Measurements from ENCODE around the gene OR52E4.

OR52E4 gene

DNA sequence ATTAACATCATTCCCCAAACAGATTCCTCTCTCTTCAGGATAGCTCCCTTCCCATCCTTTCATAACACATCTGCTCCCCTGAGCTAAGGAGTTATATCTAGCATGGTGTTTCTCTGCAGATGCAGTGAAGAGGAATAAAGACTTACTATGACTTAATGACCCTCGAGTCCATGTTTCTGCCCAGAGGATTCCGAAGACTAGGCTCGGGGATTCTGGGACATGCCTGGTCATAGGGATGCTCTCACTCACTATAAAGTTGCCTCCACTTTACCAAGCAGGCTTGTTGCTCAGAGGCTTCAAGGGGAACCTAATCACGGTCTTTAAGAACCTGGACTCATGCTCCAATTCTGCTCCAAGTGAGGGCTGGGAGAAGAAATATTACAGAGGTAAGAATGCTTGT lies at the start of gene OR52E4:
TSS of gene OR52E4 (plus strand) at position 301 of the 400 bp plus-strand sequence. CDS start 3,664 bp downstream, outside the sequence.
- DNase-seq: no peak

DNA sequence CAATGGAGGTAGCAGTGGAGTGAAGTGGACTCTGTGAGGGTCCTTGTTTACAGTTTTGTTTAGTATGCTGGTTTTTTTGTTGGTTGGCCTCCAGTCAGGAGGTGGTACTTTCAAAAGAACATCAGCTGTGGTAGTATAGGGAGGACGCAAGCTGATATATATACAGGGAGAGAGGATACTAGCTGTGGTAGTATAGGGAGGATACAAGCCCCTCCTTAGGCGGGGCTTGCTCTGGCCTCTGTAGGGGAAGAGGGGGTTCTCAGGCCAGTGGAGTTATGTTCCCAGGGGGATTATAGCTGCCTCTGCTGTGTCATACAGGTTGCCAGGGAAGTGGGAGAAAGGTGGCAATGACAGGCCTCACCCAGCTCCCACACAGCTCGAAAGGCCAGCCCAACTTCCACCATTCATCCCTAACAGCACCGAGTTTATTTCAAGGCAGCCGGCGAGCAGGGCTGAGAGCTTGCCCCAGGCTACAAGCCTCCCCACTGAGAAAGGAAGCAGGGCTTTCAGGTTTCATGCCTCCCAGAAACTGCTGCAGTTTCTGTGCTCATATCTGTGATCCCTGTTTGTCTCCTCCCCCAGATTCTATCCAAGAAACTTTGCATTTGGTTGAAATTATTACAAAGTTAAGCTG lies 49.1 kb upstream of the OR52E4 start:
- no peak for DNase-seq

- DNase-seq: no peak
Measured at GRCh38 chr11:5833446-5833845, 47.0 kb upstream of the OR52E4 start.

- no peak for DNase-seq
Measured at GRCh38 chr11:5837695-5838094, 42.7 kb upstream of the OR52E4 start.

GRCh38 chr11:5841797-5842196 lies 38.6 kb upstream of the OR52E4 start, which contains the start of gene OR52E6:
Gene OR52E6, minus strand, starts transcription at chr11:5841897. Its CDS starts 0 bp downstream, at chr11:5841897.
- DNase-seq: no peak

DNA sequence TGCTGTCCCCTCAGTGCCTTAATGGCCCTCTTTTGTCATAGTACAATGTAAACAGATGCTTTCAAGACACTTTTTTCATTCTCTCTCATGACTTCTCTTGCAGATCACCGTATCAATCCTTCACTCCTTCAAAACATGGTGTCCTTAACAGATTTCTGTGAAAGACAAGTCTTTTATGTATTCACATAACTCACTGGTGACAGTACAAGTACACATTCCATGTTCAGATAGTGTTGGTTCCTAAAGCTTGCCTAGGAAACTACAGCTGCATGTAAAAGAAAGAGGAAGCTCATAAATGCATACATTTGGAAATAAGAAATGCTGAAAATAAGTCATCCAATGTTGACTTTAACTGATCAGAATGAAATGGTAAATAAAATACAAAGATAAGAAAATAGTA lies 33.7 kb upstream of the OR52E4 start:
- DNase-seq: no peak

GRCh38 chr11:5847711-5848110 lies 32.7 kb upstream of the OR52E4 start:
- no peak for DNase-seq

GRCh38 chr11:5851002-5851401 lies 29.4 kb upstream of the OR52E4 start:
- DNase-seq: no peak

GRCh38 chr11:5857590-5857989 lies 22.8 kb upstream of the OR52E4 start, which contains the start of gene OR52E8:
Gene OR52E8, minus strand, starts transcription at chr11:5857690. Its CDS starts 0 bp downstream, at chr11:5857690.
- no peak for DNase-seq

- no peak for DNase-seq
Measured at GRCh38 chr11:5865826-5866225, 14.6 kb upstream of the OR52E4 start.

DNA sequence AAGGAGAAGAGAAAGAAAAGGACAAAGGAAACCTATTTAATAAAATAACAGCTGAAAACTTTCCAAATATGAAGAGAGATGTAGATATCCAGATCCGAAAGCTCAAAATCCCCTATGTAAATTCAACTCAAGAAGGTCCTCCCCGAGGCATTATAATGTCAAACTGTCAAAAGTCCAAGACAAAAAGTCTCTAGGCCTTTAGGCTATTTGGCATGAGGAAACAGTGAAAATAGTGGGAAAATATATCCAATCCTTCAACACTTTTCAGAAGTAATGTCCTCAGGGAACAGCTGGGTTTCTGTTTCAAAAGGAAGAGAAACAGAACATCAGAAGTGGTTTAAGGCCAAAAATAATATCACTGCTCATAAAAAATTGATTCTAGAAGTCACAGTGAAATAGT lies 1.9 kb upstream of the OR52E4 start:
- DNase-seq: no peak

DNA sequence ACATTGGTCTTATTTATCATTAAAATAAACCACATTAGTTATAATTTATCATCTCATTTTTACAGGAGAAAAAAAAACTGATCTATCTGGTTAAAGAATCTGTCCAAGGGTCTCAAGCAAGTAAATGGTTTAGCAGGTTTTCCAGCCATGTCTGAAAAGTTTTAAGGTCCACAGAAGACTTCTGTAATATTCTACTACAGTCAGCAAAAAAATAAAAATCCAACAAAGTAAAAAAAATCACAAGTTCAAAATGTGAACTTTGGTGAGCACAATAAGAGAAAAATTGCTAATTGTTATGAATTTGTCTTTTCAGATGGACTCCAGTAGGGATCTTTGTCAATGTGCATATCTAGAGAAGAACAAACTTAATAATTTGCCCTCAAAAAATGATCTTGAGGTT lies 1.3 kb downstream of the OR52E4 start:
- no peak for DNase-seq

DNA sequence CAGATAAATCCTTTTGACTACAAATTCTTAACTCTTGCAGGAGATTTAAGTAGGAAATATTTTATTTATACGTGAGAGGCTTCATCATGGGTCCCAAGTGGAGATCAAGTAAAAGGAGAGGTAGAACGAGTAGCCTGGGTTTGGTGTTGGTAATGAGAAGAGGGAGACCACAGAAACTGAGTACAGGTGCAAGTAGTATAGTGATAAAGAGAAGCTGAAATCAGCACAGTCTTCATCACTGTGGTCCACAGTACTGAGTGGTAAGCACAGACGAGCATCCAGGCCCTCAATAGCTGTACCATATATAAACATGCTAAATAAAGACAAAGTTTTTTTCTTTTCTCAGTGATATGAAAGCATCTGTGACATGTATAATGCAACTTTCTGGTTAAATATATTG lies 6.7 kb downstream of the OR52E4 start:
- DNase-seq: no peak

- no peak for DNase-seq
Measured at GRCh38 chr11:5887661-5888060, 7.2 kb downstream of the OR52E4 start.

DNA sequence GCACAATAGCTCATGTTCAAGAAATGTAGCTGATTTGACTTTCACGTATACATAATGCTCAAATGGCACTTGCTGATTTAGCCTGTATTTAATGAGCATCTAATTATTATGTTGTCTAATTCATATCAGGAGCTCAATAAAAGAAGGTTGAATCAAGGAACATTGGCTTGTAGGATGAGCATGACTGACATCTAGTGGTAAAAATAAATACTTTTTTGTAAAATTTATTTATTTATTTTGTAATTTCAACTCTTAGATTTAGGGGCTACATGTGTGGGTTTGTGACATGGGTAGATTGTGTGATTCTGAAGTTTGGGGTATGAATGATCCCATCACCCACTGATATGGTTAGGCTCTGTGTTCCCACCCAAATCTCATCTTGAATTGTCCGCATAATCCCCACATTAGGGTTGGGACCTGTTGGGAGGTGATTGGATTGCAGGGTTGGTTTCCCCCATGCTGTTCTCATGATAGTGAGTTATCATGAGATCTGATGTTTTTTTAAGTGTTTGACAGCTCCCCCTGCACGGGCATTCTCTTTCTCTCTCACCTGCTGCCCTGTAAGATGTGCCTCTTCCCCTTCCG lies 10.9 kb downstream of the OR52E4 start:
- DNase-seq: no peak

- no peak for DNase-seq
Measured at GRCh38 chr11:5892908-5893307, 12.5 kb downstream of the OR52E4 start, which contains the start of gene OR52E5. Gene OR52E5, plus strand, starts transcription at chr11:5893208. Its CDS starts 7,569 bp downstream, at chr11:5900777.

DNA sequence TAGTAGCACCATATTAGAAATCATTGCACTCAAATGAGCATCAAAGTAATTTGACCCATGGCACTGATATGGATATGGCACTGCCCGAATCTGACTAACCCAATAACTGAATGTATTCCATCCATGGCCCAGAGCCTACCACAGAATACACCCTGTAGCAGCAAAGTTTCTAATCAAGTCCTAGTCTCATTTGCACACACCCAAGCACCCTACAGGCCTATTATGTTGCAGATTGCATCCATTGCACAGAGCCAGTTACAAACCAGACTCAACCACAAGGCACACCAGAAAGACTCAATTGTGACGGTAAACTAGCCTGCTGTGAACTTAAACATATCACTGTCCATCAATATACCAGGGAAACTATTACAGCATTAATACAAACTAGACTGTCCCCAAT lies 19.1 kb downstream of the OR52E4 start:
- no peak for DNase-seq

DNA sequence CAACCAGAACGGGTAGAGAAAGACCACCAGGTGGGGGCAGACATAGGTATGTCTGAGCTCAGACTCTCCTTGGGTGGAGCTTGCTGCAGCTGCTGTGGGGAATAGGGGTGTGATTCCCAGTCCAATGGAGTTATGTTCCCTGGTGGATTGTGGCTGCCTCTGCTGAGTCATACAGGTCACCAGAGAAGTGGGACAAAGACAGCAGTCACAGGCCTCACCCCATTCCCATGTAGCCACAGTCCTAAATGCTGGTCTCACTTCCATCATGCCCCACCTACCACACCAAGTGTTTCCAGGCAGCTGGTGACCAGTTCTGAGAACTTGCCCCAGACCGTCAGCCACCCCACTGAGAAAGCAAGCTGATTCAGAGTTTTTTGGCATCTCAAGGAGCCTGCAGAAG lies 30.1 kb downstream of the OR52E4 start:
- DNase-seq: no peak

GRCh38 chr11:5922749-5923426 lies 42.5 kb downstream of the OR52E4 start:
- no peak for DNase-seq

GRCh38 chr11:5923427-5923776 lies 43.0 kb downstream of the OR52E4 start:
- no peak for DNase-seq

- no peak for DNase-seq
Measured at GRCh38 chr11:5923794-5924193, 43.4 kb downstream of the OR52E4 start.

GRCh38 chr11:5928271-5928670 lies 47.8 kb downstream of the OR52E4 start:
- no peak for DNase-seq

GRCh38 chr11:5928811-5929210 lies 48.4 kb downstream of the OR52E4 start:
- DNase-seq: no peak

Measured in midbrain (tissue), 1 donor.